K562 (cell line): ENCODE measurements around the gene ELOVL7. TPM values are rescaled to one million over a fixed set of nuclear protein-coding genes. Genes with fewer than 3 reads are reported as not detected.
"Not testable (repeated sequence)": the region's sequence is repeated elsewhere in the genome, so short reads cannot be mapped to it uniquely, and the experiment has no call there.

ENCODE experiments used
- ATAC-seq: fragments of 200-7000 bp; cut with Tn5 transposase; 3 replicates; pipeline ENCODE4 v1.9.1; 2020; ENCODE audit warnings: moderate library complexity
- BruUV-seq: library from RNA; stranded (reverse); fragments of 400-500 nt; replicated peaks from 2 replicates; lab custom pipeline; 2021; lab: Mats Ljungman, UMichigan
- CTCF ChIA-PET: fragments of 300-600 bp; formaldehyde crosslinking; extraction: SDS; loops from one replicate; lab custom pipeline; 2021; ENCODE audit warnings: low intra/inter-chr PET ratio; lab: Yijun Ruan, JAX
- POLR2A ChIA-PET: fragments of 300-600, 350-650 bp; sonication (Branson Sonifier 250); formaldehyde crosslinking; extraction: SDS; loops from one replicate; lab custom pipeline; 2021; ENCODE audit warnings: antibody characterized with exemption, inconsistent platforms; lab: Yijun Ruan, JAX
- DNase-seq, 4 experiments: peaks; one replicate each; pipeline versions ENCODE4 v3.0.0 to v3.0.0-alpha.2; 2011 to 2018; ENCODE audit warnings: low spot score in 3 of 4, mixed read lengths in 3 of 4; ENCODE audit errors: extremely low read depth in 1 of 4
- FAIRE-seq: peaks from 2 replicates; lab custom pipeline; 2011; peaks lifted over from hg19 to GRCh38; lab: Jason Lieb, UNC
- H2AFZ ChIP-seq: 2 replicates; pipeline ENCODE4 v1.6.0; 2011; ENCODE audit warnings: low read depth, low read length, control low read depth, inconsistent platforms
- H3K27ac ChIP-seq: fragments of 200-600 bp; 3 replicates; pipeline ENCODE4 v1.8.0; 2011; ENCODE audit warnings: low read depth, mild to moderate bottlenecking, control low read depth, inconsistent platforms, low read length, moderate library complexity, mixed read lengths; ENCODE audit errors: extremely low read depth
- H3K27me3 ChIP-seq, 2 experiments: fragments of 300-600 bp in 1 of 2; 2 replicates in 1 of 2; 3 replicates in 1 of 2; pipeline versions ENCODE4 v1.6.0 to v1.8.0; 2011; ENCODE audit warnings: inconsistent platforms in 2 of 2, low read length in 2 of 2, mild to moderate bottlenecking in 1 of 2, mixed read lengths in 1 of 2, moderate library complexity in 1 of 2; ENCODE audit not compliant: control insufficient read depth in 2 of 2, insufficient read depth in 2 of 2
- H3K36me3 ChIP-seq: fragments of 300-600 bp; 3 replicates; pipeline ENCODE4 v1.8.0; 2011; ENCODE audit warnings: mild to moderate bottlenecking, low read length, inconsistent platforms; ENCODE audit not compliant: control insufficient read depth, insufficient read depth
- H3K4me1 ChIP-seq, 2 experiments: fragments of 200-600 bp in 1 of 2; replicated peaks in 1 of 2; 2 replicates in 1 of 2; 3 replicates in 1 of 2; pipeline versions ENCODE4 v1.5.1 to v1.8.0; 2011; ENCODE audit warnings: inconsistent platforms in 2 of 2, low read length in 2 of 2, mild to moderate bottlenecking in 1 of 2, mixed read lengths in 1 of 2, moderate library complexity in 1 of 2; ENCODE audit not compliant: control insufficient read depth in 2 of 2, insufficient read depth in 2 of 2
- H3K4me2 ChIP-seq: 2 replicates; pipeline ENCODE4 v1.6.1; 2011; ENCODE audit warnings: low read length, control low read depth, inconsistent platforms, mixed read lengths; ENCODE audit not compliant: insufficient read depth
- H3K4me3 ChIP-seq: fragments of 200-600 bp; sonication (generic), shearing (Covaris generic); 2 replicates; pipeline ENCODE4 v1.5.1; 2016; ENCODE audit warnings: control low read depth, inconsistent platforms
- H3K79me2 ChIP-seq: fragments of 200-600 bp; 3 replicates; pipeline ENCODE4 v1.8.0; 2011; ENCODE audit warnings: low read length, inconsistent platforms; ENCODE audit not compliant: control insufficient read depth, insufficient read depth
- H3K9ac ChIP-seq, 2 experiments: 2 replicates each; pipeline versions ENCODE4 v1.6.0 to v1.6.1; 2011; ENCODE audit warnings: low read depth in 2 of 2, low read length in 2 of 2, control low read depth in 1 of 2, inconsistent platforms in 1 of 2, mild to moderate bottlenecking in 1 of 2, mixed read lengths in 1 of 2; ENCODE audit not compliant: insufficient read depth in 1 of 2
- H3K9me1 ChIP-seq: one replicate; pipeline ENCODE4 v1.6.0; 2011; ENCODE audit warnings: inconsistent platforms, mild to moderate bottlenecking, low read length, moderate library complexity; ENCODE audit not compliant: control insufficient read depth, insufficient read depth
- H3K9me3 ChIP-seq: replicated peaks from 2 replicates; pipeline ENCODE4 v1.5.1; 2011; ENCODE audit warnings: low read depth, low read length, inconsistent platforms; ENCODE audit not compliant: control insufficient read depth, insufficient read depth
- H4K20me1 ChIP-seq: replicated peaks from 2 replicates; pipeline ENCODE4 v1.6.1; 2011; ENCODE audit warnings: low read length, inconsistent platforms, mixed read lengths; ENCODE audit not compliant: control insufficient read depth, insufficient read depth
- PHB ChIP-seq: fragments of 250-450 bp; sonication (Bioruptor Pico); IDR thresholded peaks from 2 replicates; pipeline ENCODE4 v1.5.0; 2021
- ZNF146 ChIP-seq: IDR thresholded peaks from one replicate; pipeline ENCODE4 v1.6.1; 2018; ENCODE audit warnings: missing compliant biosample characterization; ENCODE audit not compliant: unreplicated experiment
- ZNF507 ChIP-seq: conservative IDR thresholded peaks from 2 replicates; pipeline ENCODE4 v1.6.1; 2017; ENCODE audit warnings: missing genetic modification characterization, missing compliant biosample characterization
- WGBS: fragments of 100-300 bp; shearing (Covaris generic); methylation state at CpG from one replicate; pipeline ENCODE4 v1.1.6; 2016; ENCODE audit warnings: low coverage, mixed read lengths; ENCODE audit not compliant: insufficient coverage; ENCODE audit errors: missing lambda C conversion rate; 5-methylcytosine and 5-hydroxymethylcytosine counted together
- in situ Hi-C: fragments of 300-500 bp; cut with MboI; formaldehyde crosslinking; loops from 4 replicates; pipeline ENCODE4 v1.15.0; 2018; ENCODE audit warnings: inconsistent platforms, mixed read lengths
- intact Hi-C: fragments of 100-400 bp; cut with micrococcal nuclease; formaldehyde crosslinking; loops from 2 replicates; pipeline ENCODE4 v1.14.2; 2022
- polyA plus RNA-seq, 8 experiments: library from polyadenylated mRNA; depleted of rRNA in 4 of 8; stranded (reverse) in 5 of 8; unstranded in 3 of 8; fragments of >200 nt; fragmentation: Nextera tagmentation in 2 of 8; fragmentation: Illumina TruSeq in 1 of 8; extraction: Ambion mirVana in 2 of 8; extraction: Trizol in 1 of 8; gene quantifications; 2 replicates each; pipeline versions ENCODE4 v1.2.1 to v1.2.3, GENCODE V29; 2011 to 2014; ENCODE audit warnings: inconsistent platforms in 1 of 8, missing spikeins in 1 of 8
- total RNA-seq, 7 experiments: library from RNA; depleted of rRNA in 6 of 7; stranded (reverse); fragments of >200 nt in 6 of 7; fragmentation: Illumina TruSeq in 2 of 7; extraction: Trizol in 2 of 7; gene quantifications; 2 replicates each; pipeline versions ENCODE4 v1.2.1 to v1.2.3, GENCODE V29; 2011 to 2021; ENCODE audit warnings: low replicate concordance in 1 of 7

ELOVL7 gene
- total and polyA plus RNA-seq, 9 of the 15 experiments (the other 6 are each of a cell fraction or from before 2014, with no cell fraction given) = 4.5 to 12.3 (median 6.9) TPM

GRCh38 chr5:60712950-60713349 is 131.1 kb downstream of the ELOVL7 start:
- no TSS peak for BruUV-seq
- POLR2A ChIA-PET = no interaction called here
- WGBS = 20% methylated on average over 5 of the region's 5 CpGs

GRCh38 chr5:60711892-60712291 is 132.2 kb downstream of the ELOVL7 start:
- 0% methylated on average over 3 of the region's 3 CpGs for WGBS
- POLR2A ChIA-PET = interaction anchor here (3.2 kb wide), 1 partner anchor 12 kb away, joined by 20 read pairs; the partner anchor contains the start of gene DEPDC1B

More at GRCh38 chr5:60712950-60713349, 131.1 kb downstream of the ELOVL7 start:
- TF ChIP-seq ZNF507 (tag) (peak; percentile 91), PHB (CRISPR knock-in tag) (no peak)
- H3K27ac ChIP-seq = no peak overlapping the region
- ATAC-seq (no peak), DNase-seq (no peak), FAIRE-seq (no peak)
- H3K9me1 ChIP-seq = no peaks in the 10 kb centered on the region
- intact Hi-C loops (no loop called here), in situ Hi-C loops (no loop called here)
- no peaks in the 10 kb centered on the region for H3K27me3 ChIP-seq
- H3K4me2 ChIP-seq = no peak overlapping the region
- no peak overlapping the region for H2AFZ ChIP-seq
- H3K9ac ChIP-seq = no peak overlapping the region
- H3K36me3 ChIP-seq = no peaks in the 10 kb centered on the region
- CTCF ChIA-PET = no interaction called here
- H3K4me1 ChIP-seq = no peaks in the 10 kb centered on the region; a peak in 1 of 5 replicates
- no peak overlapping the region for H3K4me3 ChIP-seq
- H4K20me1 ChIP-seq = no peaks in the 10 kb centered on the region
- H3K79me2 ChIP-seq = no peaks in the 10 kb centered on the region
- H3K9me3 ChIP-seq = no peaks in the 10 kb centered on the region

More at GRCh38 chr5:60711892-60712291, 132.2 kb downstream of the ELOVL7 start:
- H3K4me3 ChIP-seq, H3K36me3 ChIP-seq, H3K79me2 ChIP-seq, H2AFZ ChIP-seq, H3K9me1 ChIP-seq, H3K4me2 ChIP-seq, H4K20me1 ChIP-seq, ATAC-seq, H3K9ac ChIP-seq, DNase-seq, CTCF ChIA-PET, intact Hi-C loops, FAIRE-seq, H3K27me3 ChIP-seq, H3K27ac ChIP-seq, BruUV-seq, H3K4me1 ChIP-seq, in situ Hi-C loops, H3K9me3 ChIP-seq: not testable (repeated sequence)
- peak; percentile 70 for TF ChIP-seq ZNF146 (CRISPR knock-in tag)
